ENCODE data around the gene RPA3. TPM values are rescaled to one million over a fixed set of nuclear protein-coding genes. Genes with fewer than 3 reads are reported as not detected.

Gene RPA3
- 100 to 1,000 TPM; 101 to 103 TPM for total RNA-seq

DNA sequence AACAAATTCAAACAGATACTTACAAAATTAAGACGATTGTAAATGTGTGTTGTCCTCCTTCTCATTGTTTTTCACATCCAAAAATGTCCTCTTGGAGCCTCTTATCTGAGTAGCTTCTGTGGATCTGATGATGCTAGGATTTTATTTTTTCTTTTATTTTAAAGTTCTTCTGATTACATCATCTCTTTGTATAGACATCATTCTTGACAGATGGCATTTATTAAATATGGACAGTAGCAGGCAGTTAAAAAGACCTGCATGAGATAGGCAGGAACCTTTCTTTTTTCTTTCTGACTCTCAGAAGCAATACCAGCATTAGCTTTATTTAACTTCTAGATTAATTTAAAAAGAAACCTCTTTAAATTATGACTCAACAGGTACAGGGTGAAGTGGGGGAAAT is at the start of gene RPA3:
Gene RPA3 (minus strand): TSS at position 116 of the 400 bp plus-strand sequence. CDS start 78,189 bp downstream, outside the sequence.
- peaks cover 43% of the 10 kb centered on the region for H3K4me1 Mint-ChIP-seq (ENCODE audit: low read depth)
- ATAC-seq (replicated peaks in 1 of 2) (no peak), DNase-seq (no peak)
- H3K9me3 Mint-ChIP-seq: no peaks in the 10 kb centered on the region
- no peaks in the 10 kb centered on the region for H3K27me3 Mint-ChIP-seq (ENCODE audit: low read depth)
- peaks cover 2% of the 10 kb centered on the region in 2 donors for H3K36me3 Mint-ChIP-seq (ENCODE audit: insufficient read depth in 2 of 2)
- H3K4me3 Mint-ChIP-seq: peak within 1 kb of the TSS; percentile 64 to 88
- peak within 1 kb of the TSS; percentile 96 for H3K27ac Mint-ChIP-seq

- Mint-ChIP-seq H3K27me3 (ENCODE audit: low read depth) (no peaks in the 10 kb centered on the region), H3K27ac (no peak overlapping the region), H3K36me3 (ENCODE audit: insufficient read depth in 2 of 2) (no peaks in the 10 kb centered on the region), H3K4me3 (no peak overlapping the region), H3K4me1 (ENCODE audit: low read depth) (peaks cover 18% of the 10 kb centered on the region), H3K9me3 (no peaks in the 10 kb centered on the region)
- ATAC-seq (replicated peaks in 1 of 2) (no peak), DNase-seq (no peak)
Observed at GRCh38 chr7:7766671-7767070, 48.3 kb upstream of the RPA3 start.

DNA sequence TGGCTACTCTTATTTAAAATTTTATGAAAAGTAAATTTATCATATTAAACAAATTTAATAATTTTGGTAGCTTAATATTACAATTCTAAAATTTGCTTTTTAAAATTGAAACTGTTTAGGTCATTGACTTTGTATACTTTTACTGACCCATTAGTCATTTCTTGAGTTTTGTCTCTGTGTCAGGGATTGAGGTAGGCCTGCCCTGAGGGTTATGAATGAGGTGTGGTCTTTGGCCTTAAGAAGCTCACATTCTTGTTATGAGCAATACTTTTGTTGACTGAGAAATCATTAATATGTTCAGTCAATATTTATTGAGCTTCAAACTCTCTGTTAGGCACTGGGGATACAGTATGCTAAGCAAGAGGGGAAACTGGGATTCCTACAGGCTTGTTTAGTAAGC is 47.0 kb upstream of the RPA3 start:
- peaks cover 24% of the 10 kb centered on the region for H3K4me1 Mint-ChIP-seq (ENCODE audit: low read depth)
- no peaks in the 10 kb centered on the region for H3K9me3 Mint-ChIP-seq
- ATAC-seq (replicated peaks in 1 of 2) (peak in 1 of 2 donors; percentile 24), DNase-seq (no peak)
- no peaks in the 10 kb centered on the region for H3K27me3 Mint-ChIP-seq (ENCODE audit: low read depth)
- H3K27ac Mint-ChIP-seq: peak overlapping the region; percentile 45
- H3K4me3 Mint-ChIP-seq: no peak overlapping the region
- H3K36me3 Mint-ChIP-seq (ENCODE audit: insufficient read depth in 2 of 2): no peaks in the 10 kb centered on the region

DNA sequence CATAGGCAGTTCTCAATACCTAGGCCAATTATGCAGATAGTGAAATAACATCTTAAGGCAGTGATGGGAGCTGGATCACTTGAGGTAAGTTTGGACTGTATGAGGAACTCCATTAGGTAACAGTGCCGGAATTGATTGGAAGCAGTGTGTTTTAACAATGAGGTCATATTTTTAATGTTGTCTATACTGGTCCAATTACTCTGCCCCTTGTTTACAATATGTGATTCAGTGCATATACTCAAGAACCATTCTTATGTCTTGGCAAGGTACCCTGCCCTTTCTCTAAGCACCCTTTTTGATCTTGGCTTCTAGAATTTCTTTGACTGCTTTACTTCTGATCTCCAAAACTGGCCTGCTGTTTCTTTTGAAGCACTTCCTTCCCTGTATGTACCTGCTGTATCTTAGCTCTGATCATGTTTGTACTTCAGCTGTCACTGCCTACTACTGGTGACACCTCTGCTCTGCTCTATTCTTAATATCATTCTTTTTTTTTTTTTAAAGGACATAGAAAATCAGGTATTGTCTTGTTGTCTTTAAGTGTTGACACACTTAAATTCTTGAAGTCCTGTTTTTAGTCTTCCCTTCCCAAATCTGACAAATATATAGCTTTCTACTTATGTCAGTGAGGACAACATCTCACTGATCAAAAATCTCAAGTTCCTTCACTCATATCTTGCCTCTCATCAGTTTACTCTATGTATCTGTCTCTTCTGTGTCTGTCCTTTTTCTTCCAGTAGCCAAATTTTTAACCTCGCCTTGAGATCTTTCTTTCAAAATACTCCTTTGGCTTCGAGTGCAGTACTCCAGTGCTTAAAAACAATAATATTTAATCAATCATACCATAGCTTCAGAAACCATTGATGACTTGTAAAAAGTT is 46.4 kb upstream of the RPA3 start:
- no peak for DNase-seq
- no peaks in the 10 kb centered on the region for H3K27me3 Mint-ChIP-seq (ENCODE audit: low read depth)
- H3K4me3 Mint-ChIP-seq: no peak overlapping the region
- ATAC-seq (replicated peaks in 1 of 2): peak; percentile 35 to 49
- H3K27ac Mint-ChIP-seq: peak overlapping the region; percentile 45
- no peaks in the 10 kb centered on the region for H3K9me3 Mint-ChIP-seq
- H3K4me1 Mint-ChIP-seq (ENCODE audit: low read depth): peaks cover 24% of the 10 kb centered on the region
- no peaks in the 10 kb centered on the region for H3K36me3 Mint-ChIP-seq (ENCODE audit: insufficient read depth in 2 of 2)

GRCh38 chr7:7761974-7762779 is 43.8 kb upstream of the RPA3 start:
- H3K4me3 Mint-ChIP-seq: peak overlapping the region; percentile 73 to 97
- no peaks in the 10 kb centered on the region for H3K36me3 Mint-ChIP-seq (ENCODE audit: insufficient read depth in 2 of 2)
- ATAC-seq (replicated peaks in 1 of 2): peak; percentile 73 to 82
- no peaks in the 10 kb centered on the region for H3K27me3 Mint-ChIP-seq (ENCODE audit: low read depth)
- H3K27ac Mint-ChIP-seq: peak overlapping the region; percentile 95
- peak; percentile 3 to 8 for DNase-seq
- peaks cover 24% of the 10 kb centered on the region for H3K4me1 Mint-ChIP-seq (ENCODE audit: low read depth)
- no peaks in the 10 kb centered on the region for H3K9me3 Mint-ChIP-seq

- Mint-ChIP-seq H3K27ac (peak overlapping the region; percentile 95), H3K4me1 (ENCODE audit: low read depth) (peaks cover 24% of the 10 kb centered on the region), H3K9me3 (no peaks in the 10 kb centered on the region), H3K4me3 (peak overlapping the region; percentile 73 to 97), H3K27me3 (ENCODE audit: low read depth) (no peaks in the 10 kb centered on the region), H3K36me3 (ENCODE audit: insufficient read depth in 2 of 2) (no peaks in the 10 kb centered on the region)
- DNase-seq: no peak
- ATAC-seq (replicated peaks in 1 of 2): peak in 1 of 2 donors; percentile 8
Observed at GRCh38 chr7:7761340-7761973, 43.0 kb upstream of the RPA3 start.

- peaks cover 0 to 4% of the 10 kb centered on the region in 2 donors for H3K36me3 Mint-ChIP-seq (ENCODE audit: insufficient read depth in 2 of 2)
- ATAC-seq (replicated peaks in 1 of 2) (no peak), DNase-seq (no peak)
- H3K27ac Mint-ChIP-seq: no peak overlapping the region
- H3K4me1 Mint-ChIP-seq (ENCODE audit: low read depth): peaks cover 9% of the 10 kb centered on the region
- peaks cover 0 to 2% of the 10 kb centered on the region in 2 donors for H3K9me3 Mint-ChIP-seq
- H3K4me3 Mint-ChIP-seq: no peak overlapping the region
- no peaks in the 10 kb centered on the region for H3K27me3 Mint-ChIP-seq (ENCODE audit: low read depth)
Observed at GRCh38 chr7:7757576-7757975, 39.2 kb upstream of the RPA3 start.

GRCh38 chr7:7756577-7756976 is 38.2 kb upstream of the RPA3 start:
- no peaks in the 10 kb centered on the region for H3K27me3 Mint-ChIP-seq (ENCODE audit: low read depth)
- DNase-seq (no peak), ATAC-seq (replicated peaks in 1 of 2) (no peak)
- H3K9me3 Mint-ChIP-seq: peaks cover 0 to 2% of the 10 kb centered on the region in 2 donors
- no peak overlapping the region for H3K4me3 Mint-ChIP-seq
- H3K27ac Mint-ChIP-seq: no peak overlapping the region
- peaks cover 0 to 4% of the 10 kb centered on the region in 2 donors for H3K36me3 Mint-ChIP-seq (ENCODE audit: insufficient read depth in 2 of 2)
- H3K4me1 Mint-ChIP-seq (ENCODE audit: low read depth): peaks cover 4% of the 10 kb centered on the region

DNA sequence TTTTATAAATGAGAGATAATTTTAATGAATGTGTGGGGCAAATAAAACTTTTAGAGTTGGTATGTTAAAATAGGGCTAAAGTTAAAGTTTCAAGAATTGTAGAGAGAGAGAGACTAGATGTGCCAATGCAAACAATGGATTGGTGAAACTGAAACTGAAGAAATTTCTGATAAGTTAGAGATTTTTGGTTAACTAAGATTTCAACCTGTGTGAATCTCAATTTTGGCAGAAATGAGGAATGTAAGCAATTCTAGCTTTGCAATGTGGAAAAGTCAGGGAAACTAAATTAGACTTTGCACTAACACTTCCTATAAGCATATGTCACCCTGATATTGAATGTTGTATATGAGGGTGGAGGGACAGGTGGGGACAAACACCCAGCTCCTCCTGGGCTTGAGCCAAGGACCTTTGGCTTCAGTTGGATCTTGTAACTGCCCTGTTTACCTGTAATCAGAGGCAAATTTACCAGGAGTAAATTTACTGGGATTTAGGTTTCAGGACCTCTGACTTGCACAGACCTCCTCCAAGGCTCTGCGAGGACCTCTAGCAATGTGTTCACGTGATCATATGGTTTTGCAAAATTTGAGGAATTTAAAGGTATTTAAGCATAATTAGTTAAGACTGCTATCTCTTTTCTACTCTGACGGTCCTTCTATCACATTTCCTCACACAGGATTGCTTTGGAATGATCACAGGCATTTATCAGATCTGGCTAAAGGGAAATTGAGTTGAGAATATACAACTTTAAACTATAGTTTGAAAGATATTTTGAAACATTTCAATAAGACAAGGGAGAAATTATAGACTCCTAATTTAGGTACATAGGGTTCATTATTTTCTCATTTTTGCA is 33.1 kb upstream of the RPA3 start:
- Mint-ChIP-seq H3K27me3 (ENCODE audit: low read depth) (no peaks in the 10 kb centered on the region), H3K4me3 (no peak overlapping the region), H3K36me3 (ENCODE audit: insufficient read depth in 2 of 2) (peaks cover 0 to 4% of the 10 kb centered on the region in 2 donors), H3K4me1 (ENCODE audit: low read depth) (peaks cover 6% of the 10 kb centered on the region), H3K9me3 (peaks cover 0 to 2% of the 10 kb centered on the region in 2 donors), H3K27ac (peak overlapping the region; percentile 33)
- no peak for DNase-seq
- no peak for ATAC-seq (replicated peaks in 1 of 2)

DNA sequence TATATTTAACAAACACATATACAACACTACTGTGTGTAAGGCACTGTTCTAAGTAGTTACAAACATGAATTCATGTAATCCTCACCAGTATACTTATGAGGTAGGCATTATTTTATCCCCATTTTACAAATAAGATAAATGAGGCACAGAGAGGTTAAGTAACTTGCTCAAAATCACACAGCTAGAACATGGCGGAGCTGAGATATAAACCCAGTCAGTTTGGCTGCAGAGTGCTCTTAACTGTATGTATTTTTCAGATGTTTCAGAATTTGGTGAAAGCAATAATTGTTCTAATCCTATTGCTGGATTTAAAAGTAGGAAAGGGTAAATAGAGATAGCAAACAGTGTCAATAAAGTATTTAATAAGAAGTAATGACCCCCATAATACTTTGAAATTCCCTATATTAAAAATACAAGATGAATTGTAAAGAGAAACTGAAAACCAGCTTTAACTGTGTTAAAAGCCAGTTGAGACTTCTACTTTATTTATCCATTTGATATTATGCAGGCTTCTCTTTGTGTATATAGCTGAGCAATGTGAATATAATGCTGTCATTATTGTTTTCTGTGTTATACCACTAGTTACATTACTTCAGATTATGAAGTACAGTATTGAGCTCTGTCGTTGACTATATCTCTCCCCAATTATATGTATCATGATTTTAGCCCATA is 32.3 kb upstream of the RPA3 start:
- DNase-seq (no peak), ATAC-seq (replicated peaks in 1 of 2) (no peak)
- Mint-ChIP-seq H3K4me1 (ENCODE audit: low read depth) (peaks cover 6% of the 10 kb centered on the region), H3K27ac (peak overlapping the region; percentile 33), H3K36me3 (ENCODE audit: insufficient read depth in 2 of 2) (peaks cover 0 to 4% of the 10 kb centered on the region in 2 donors), H3K9me3 (peaks cover 0 to 2% of the 10 kb centered on the region in 2 donors), H3K4me3 (no peak overlapping the region), H3K27me3 (ENCODE audit: low read depth) (no peaks in the 10 kb centered on the region)

DNA sequence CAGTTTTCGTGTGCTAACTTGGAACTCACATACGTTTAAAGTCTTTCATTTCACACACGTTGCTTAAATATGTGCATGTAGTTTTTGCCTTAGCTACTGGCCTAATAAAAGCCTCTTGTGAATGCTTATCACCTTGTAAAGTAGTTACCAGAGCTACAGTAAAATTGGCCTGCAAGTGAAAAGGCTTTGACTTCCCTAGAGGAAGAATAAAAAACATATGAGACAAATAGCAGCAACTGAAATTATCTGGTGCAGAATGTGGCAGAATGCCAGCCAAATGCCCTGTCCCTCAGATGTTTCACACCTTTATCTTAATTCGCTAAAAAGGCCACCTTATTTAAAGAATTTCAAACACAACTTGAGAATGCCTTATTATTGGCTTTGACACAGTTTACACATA is 28.1 kb upstream of the RPA3 start:
- H3K36me3 Mint-ChIP-seq (ENCODE audit: insufficient read depth in 2 of 2): no peaks in the 10 kb centered on the region
- ATAC-seq (replicated peaks in 1 of 2) (no peak), DNase-seq (no peak)
- no peak overlapping the region for H3K27ac Mint-ChIP-seq
- H3K4me1 Mint-ChIP-seq (ENCODE audit: low read depth): peaks cover 6% of the 10 kb centered on the region
- no peaks in the 10 kb centered on the region for H3K9me3 Mint-ChIP-seq
- H3K27me3 Mint-ChIP-seq (ENCODE audit: low read depth): no peaks in the 10 kb centered on the region
- no peak overlapping the region for H3K4me3 Mint-ChIP-seq

DNA sequence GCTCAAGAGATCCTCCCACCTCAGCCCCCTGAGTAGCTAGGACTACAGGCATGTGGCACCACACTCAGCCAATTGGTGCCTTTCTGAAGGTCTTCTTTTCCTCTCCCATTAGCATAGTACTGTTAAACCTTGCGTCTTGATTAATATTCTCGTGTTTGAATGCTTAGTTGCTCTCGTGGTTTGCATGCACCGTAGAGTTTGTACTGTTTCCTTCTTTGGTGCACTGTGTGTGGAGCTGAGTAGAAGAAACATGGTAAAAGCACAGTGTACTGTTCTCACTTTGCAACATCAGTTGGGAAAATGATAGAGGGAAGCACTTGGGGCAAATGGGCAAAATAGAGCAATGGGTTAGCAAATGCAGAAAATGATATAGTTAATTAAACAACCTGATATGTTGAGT is 27.6 kb upstream of the RPA3 start:
- H3K9me3 Mint-ChIP-seq: no peaks in the 10 kb centered on the region
- H3K27ac Mint-ChIP-seq: no peak overlapping the region
- no peaks in the 10 kb centered on the region for H3K36me3 Mint-ChIP-seq (ENCODE audit: insufficient read depth in 2 of 2)
- ATAC-seq (replicated peaks in 1 of 2): no peak
- DNase-seq: no peak
- peaks cover 6% of the 10 kb centered on the region for H3K4me1 Mint-ChIP-seq (ENCODE audit: low read depth)
- no peak overlapping the region for H3K4me3 Mint-ChIP-seq
- no peaks in the 10 kb centered on the region for H3K27me3 Mint-ChIP-seq (ENCODE audit: low read depth)

Measured in activated T-cell treated with anti-CD3 and anti-CD28 coated beads, Interleukin-2, amount 50 U/mL, for 72 hours (primary cell).